Glutamatergic neuron (in vitro differentiated cells): ENCODE data around the gene CATSPER1. TPM values are rescaled to one million over a fixed set of nuclear protein-coding genes. Genes with fewer than 3 reads are reported as not detected.

Experiments used
- DNase-seq: peaks from one replicate; pipeline ENCODE4 v3.0.0; 2022
- H3K27ac Mint-ChIP-seq: one replicate; pipeline ENCODE4 v1.8.0; 2020; ENCODE audit warnings: mild to moderate bottlenecking, mixed read lengths, inconsistent platforms; ENCODE audit not compliant: unreplicated experiment
- H3K27me3 Mint-ChIP-seq: one replicate; pipeline ENCODE4 v1.8.0; 2020; ENCODE audit warnings: mild to moderate bottlenecking, moderate library complexity, mixed read lengths, inconsistent platforms; ENCODE audit not compliant: unreplicated experiment
- H3K36me3 Mint-ChIP-seq: one replicate; pipeline ENCODE4 v1.8.0; 2020; ENCODE audit warnings: mild to moderate bottlenecking, mixed read lengths, inconsistent platforms; ENCODE audit not compliant: unreplicated experiment
- H3K4me1 Mint-ChIP-seq: one replicate; pipeline ENCODE4 v1.8.0; 2020; ENCODE audit warnings: mild to moderate bottlenecking, low read depth, mixed read lengths, inconsistent platforms; ENCODE audit not compliant: unreplicated experiment
- H3K4me3 Mint-ChIP-seq: one replicate; pipeline ENCODE4 v1.8.0; 2020; ENCODE audit warnings: mild to moderate bottlenecking, mixed read lengths, inconsistent platforms; ENCODE audit not compliant: unreplicated experiment
- H3K9me3 Mint-ChIP-seq: one replicate; pipeline ENCODE4 v1.8.0; 2020; ENCODE audit warnings: mild to moderate bottlenecking, moderate library complexity, mixed read lengths, inconsistent platforms; ENCODE audit not compliant: unreplicated experiment
- CTCF ChIP-seq: fragments of 200-600 bp; sonication (generic); IDR thresholded peaks from one replicate; pipeline ENCODE4 v1.5.0; 2021; ENCODE audit not compliant: partially characterized antibody, unreplicated experiment
- total RNA-seq: library from RNA; stranded (reverse); fragmentation: NEBNext Ultra II Directional; extraction: Animal tissue kit (Norgen Biotek cat#: 25700); gene quantifications from one replicate; pipeline ENCODE4 v1.2.1, GENCODE V29; 2021; ENCODE audit not compliant: unreplicated experiment

Gene CATSPER1
- total RNA-seq, 1 donor from 2014 or later = not detected

DNA sequence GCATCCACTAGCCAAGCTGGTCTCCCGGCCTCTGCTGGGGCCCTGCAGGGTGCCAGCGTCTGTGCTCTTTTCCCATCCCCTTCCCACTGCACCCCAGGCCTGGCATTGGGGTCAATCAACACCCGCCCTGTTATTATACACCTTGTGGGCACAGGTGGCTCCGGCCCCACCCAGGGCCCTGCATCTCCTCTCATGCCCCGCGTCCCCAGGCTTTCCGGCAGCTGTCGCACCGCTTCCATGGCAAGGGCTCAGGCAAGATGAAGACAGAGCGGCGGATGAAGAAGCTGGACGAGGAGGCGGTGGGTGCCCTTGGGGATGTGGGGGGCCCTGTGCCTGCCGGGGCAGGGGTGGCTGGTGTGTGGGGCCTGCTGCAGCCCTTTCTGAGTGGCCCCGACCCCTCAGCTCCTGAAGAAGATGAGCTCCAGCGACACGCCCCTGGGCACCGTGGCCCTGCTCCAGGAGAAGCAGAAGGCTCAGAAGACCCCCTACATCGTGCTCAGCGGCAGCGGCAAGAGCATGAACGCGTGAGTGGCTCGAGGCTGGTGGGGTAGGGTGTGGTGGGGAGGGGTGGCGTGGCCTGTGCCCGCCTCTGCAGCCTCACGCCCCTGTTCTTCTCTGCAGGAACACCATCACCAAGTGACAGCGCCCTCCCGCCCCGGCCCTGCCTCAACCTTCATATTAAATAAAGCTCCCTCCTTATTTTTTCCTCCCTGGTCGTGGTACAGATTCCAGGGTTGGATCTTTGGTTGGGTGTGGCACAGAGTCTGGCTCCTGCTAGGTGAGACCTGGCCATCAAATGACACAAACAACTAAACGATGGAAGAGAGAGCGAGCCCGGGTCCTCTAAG, 47.7 kb downstream of the CATSPER1 start:
- no peak overlapping the region for H3K27ac Mint-ChIP-seq
- no peaks in the 10 kb centered on the region for H3K36me3 Mint-ChIP-seq
- TF ChIP-seq CTCF = no peak
- H3K4me3 Mint-ChIP-seq = no peak overlapping the region
- peaks cover 3% of the 10 kb centered on the region for H3K9me3 Mint-ChIP-seq
- no peak for DNase-seq
- H3K27me3 Mint-ChIP-seq = peaks cover 2% of the 10 kb centered on the region
- H3K4me1 Mint-ChIP-seq = peaks cover 6% of the 10 kb centered on the region

DNA sequence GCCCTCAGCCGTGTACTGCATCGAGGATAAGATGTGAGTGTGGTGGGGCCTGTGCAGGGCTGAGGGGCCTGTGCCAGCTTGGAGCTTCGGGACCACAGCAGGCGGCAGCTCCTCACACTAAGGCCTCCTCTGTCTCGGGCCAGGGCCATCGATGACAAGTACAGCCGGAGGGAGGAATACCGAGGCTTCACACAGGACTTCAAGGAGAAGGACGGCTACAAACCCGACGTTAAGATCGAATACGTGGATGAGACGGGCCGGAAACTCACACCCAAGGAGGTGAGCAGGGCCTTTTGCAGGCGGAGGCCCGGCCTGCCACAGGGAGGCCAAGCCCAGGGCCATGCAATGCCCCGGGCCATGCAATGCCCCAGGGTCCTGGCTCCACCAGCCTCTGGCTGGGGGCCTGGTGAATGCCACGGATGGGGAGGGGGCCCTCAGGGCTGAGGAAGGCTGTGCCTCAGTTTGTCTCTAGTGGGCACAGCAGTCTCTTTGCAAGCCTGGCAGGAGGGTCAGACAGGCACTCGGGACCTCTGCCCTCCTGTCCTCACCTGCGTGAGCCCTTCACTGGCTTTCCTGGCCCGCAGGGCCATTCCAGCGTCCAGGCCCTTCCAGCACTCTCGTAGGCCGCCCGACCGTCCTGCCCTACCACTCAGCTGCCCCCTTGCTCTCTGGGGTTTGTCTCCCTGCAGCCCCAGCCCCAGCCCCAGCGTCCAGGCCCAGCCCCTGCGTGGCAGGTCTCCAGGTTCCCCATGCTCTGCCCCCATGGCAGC, 48.5 kb downstream of the CATSPER1 start:
- DNase-seq = no peak
- peaks cover 6% of the 10 kb centered on the region for H3K4me1 Mint-ChIP-seq
- H3K9me3 Mint-ChIP-seq = peaks cover 3% of the 10 kb centered on the region
- H3K4me3 Mint-ChIP-seq = no peak overlapping the region
- H3K36me3 Mint-ChIP-seq = no peaks in the 10 kb centered on the region
- no peak overlapping the region for H3K27ac Mint-ChIP-seq
- TF ChIP-seq CTCF = no peak
- H3K27me3 Mint-ChIP-seq = peaks cover 2% of the 10 kb centered on the region

DNA sequence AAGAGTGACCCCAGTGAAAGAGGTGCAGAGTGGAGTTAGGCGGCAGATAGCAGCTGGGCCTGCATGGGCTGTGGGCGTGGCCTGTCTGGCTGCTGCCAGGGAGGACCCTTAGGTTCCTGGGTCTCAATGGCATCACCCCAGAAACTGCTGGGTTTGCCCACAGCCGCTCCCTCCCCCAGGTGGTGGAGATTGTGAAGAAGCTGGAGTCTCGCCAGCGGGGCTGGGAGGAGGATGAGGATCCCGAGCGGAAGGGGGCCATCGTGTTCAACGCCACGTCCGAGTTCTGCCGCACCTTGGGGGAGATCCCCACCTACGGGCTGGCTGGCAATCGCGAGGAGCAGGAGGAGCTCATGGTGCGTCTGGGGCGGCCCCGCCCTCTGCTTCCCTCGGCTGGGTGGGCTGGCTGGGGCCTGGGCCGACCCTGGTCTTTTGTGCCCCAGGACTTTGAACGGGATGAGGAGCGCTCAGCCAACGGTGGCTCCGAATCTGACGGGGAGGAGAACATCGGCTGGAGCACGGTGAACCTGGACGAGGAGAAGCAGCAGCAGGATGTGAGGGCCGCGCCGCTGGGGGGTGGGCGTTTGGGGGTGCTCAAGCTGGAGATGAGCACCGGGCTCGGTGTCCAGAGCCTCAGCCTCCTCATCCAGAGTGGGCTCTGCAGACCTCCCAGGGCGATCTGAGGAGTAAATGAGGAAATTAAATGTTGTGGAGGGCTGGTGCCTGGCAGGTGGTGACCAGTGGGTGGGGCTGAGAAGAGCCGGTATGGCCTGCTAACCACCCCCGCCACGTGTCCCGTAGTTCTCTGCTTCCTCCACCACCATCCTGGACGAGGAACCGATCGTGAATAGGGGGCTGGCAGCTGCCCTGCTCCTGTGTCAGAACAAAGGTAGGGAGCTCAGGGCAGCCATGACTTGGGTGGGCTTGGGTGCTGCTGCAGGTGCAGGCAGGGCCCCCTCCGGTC, 49.8 kb downstream of the CATSPER1 start:
- H3K27me3 Mint-ChIP-seq = peaks cover 2% of the 10 kb centered on the region
- H3K27ac Mint-ChIP-seq = peak overlapping the region; percentile 86
- no peaks in the 10 kb centered on the region for H3K36me3 Mint-ChIP-seq

DNA sequence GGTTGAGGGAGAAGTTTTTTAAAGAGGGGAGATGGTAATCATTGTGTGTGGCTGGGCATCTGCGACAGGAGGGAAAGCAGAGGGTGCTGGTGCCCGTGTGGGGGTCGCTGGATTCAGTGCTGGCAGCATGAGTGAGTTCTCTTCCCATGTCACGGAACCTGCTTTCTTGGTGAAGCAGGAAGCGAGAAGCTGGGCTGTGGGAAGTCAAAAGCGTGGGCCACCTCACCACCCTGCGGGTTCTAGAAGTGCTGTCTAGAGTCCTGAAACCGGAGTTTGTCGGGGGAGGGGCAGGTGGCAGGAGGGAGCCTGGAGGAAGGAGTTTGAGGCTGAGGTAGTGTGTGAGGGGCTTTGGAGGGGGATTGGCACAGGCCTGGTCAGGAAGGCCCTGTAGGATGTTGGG, 50.5 kb downstream of the CATSPER1 start:
- H3K4me1 Mint-ChIP-seq = peaks cover 6% of the 10 kb centered on the region
- H3K27ac Mint-ChIP-seq = peak overlapping the region; percentile 86
- no peak for TF ChIP-seq CTCF
- H3K36me3 Mint-ChIP-seq = no peaks in the 10 kb centered on the region
- peaks cover 2% of the 10 kb centered on the region for H3K27me3 Mint-ChIP-seq
- no peak for DNase-seq
- H3K4me3 Mint-ChIP-seq = peak overlapping the region; percentile 12
- peaks cover 3% of the 10 kb centered on the region for H3K9me3 Mint-ChIP-seq

More for the DNA sequence above, 49.8 kb downstream of the CATSPER1 start:
- Mint-ChIP-seq H3K4me3 (peak overlapping the region; percentile 12), H3K4me1 (peaks cover 6% of the 10 kb centered on the region), H3K9me3 (peaks cover 3% of the 10 kb centered on the region)
- TF ChIP-seq CTCF = no peak
- DNase-seq = no peak
